OCI-LY1 (cell line): ENCODE data around the gene REXO1.

ENCODE experiments used
- H2AFZ ChIP-seq: fragments of 200-600 bp; sonication (generic), shearing (Covaris generic); 2 replicates; pipeline ENCODE4 v1.6.0; 2014; ENCODE audit warnings: antibody characterized with exemption, mild to moderate bottlenecking, low read length
- H3F3A ChIP-seq: fragments of 200-600 bp; sonication (generic), shearing (Covaris generic); 2 replicates; pipeline ENCODE4 v1.6.0; 2014; ENCODE audit warnings: mild to moderate bottlenecking, antibody characterized with exemption, low read length, moderate library complexity; ENCODE audit not compliant: insufficient read depth
- H3K27ac ChIP-seq: fragments of 200-600 bp; sonication (generic); 2 replicates; pipeline ENCODE4 v1.5.1; 2014; ENCODE audit warnings: low read length, mixed run types, mild to moderate bottlenecking, low read depth; ENCODE audit not compliant: poor library complexity, severe bottlenecking
- H3K27me3 ChIP-seq: fragments of 200-600 bp; sonication (generic); 2 replicates; pipeline ENCODE4 v1.6.0; 2014; ENCODE audit warnings: antibody characterized with exemption, mild to moderate bottlenecking, low read length, moderate library complexity; ENCODE audit not compliant: insufficient read depth
- H3K36me3 ChIP-seq: fragments of 200-600 bp; sonication (generic); 2 replicates; pipeline ENCODE4 v1.6.1; 2014; ENCODE audit warnings: mild to moderate bottlenecking, antibody characterized with exemption, low read length, moderate library complexity, mixed read lengths; ENCODE audit not compliant: insufficient read depth
- H3K4me1 ChIP-seq: fragments of 200-600 bp; sonication (generic); 2 replicates; pipeline ENCODE4 v1.5.1; 2014; ENCODE audit warnings: mild to moderate bottlenecking, low read length, moderate library complexity; ENCODE audit not compliant: insufficient read depth, severe bottlenecking
- H3K4me2 ChIP-seq: fragments of 200-600 bp; sonication (generic), shearing (Covaris generic); 2 replicates; pipeline ENCODE4 v1.6.1; 2014; ENCODE audit warnings: low read length
- H3K4me3 ChIP-seq: fragments of 200-600 bp; sonication (generic); 2 replicates; pipeline ENCODE4 v1.5.1; 2014; ENCODE audit warnings: low read length, low read depth, mild to moderate bottlenecking, mixed read lengths; ENCODE audit not compliant: poor library complexity, severe bottlenecking
- H3K79me2 ChIP-seq: fragments of 200-600 bp; shearing (Covaris generic); 2 replicates; pipeline ENCODE4 v1.6.1; 2016; ENCODE audit warnings: mixed run types, low read length, mixed read lengths; ENCODE audit not compliant: insufficient read depth
- H3K9ac ChIP-seq: fragments of 200-600 bp; sonication (generic), shearing (Covaris generic); 2 replicates; pipeline ENCODE4 v1.6.1; 2014; ENCODE audit warnings: mild to moderate bottlenecking, low read length, mixed read lengths
- H3K9me2 ChIP-seq: fragments of 200-600 bp; sonication (generic), shearing (Covaris generic); 2 replicates; pipeline ENCODE4 v1.6.1; 2014; ENCODE audit warnings: low read depth, mild to moderate bottlenecking, low read length, mixed read lengths
- H3K9me3 ChIP-seq: fragments of 200-600 bp; shearing (Covaris generic); 2 replicates; pipeline ENCODE4 v1.6.1; 2014; ENCODE audit warnings: low read length, mixed read lengths
- H4K20me1 ChIP-seq: fragments of 200-600 bp; sonication (generic), shearing (Covaris generic); 2 replicates; pipeline ENCODE4 v1.6.0; 2016; ENCODE audit warnings: mild to moderate bottlenecking, low read length; ENCODE audit not compliant: insufficient read depth
- CTCF ChIP-seq: fragments of 200-600 bp; sonication (generic), shearing (Covaris generic); IDR thresholded peaks from 2 replicates; pipeline ENCODE4 v1.5.1; 2017; ENCODE audit warnings: mild to moderate bottlenecking, antibody characterized with exemption, low read length, moderate library complexity, mixed read lengths
- EZH2 ChIP-seq: fragments of 200-600 bp; sonication (generic), shearing (Covaris generic); IDR thresholded peaks from 2 replicates; pipeline ENCODE4 v1.8.0; 2017; ENCODE audit warnings: borderline replicate concordance, mixed run types, mild to moderate bottlenecking, antibody characterized with exemption, low read length, moderate library complexity, mixed read lengths

The REXO1 gene

GRCh38 chr19:1873524-1874473 lies 25.5 kb upstream of the REXO1 start:
- TF ChIP-seq CTCF (no peak), EZH2 (no peak)
- Histone ChIP-seq H3K4me2 (peak overlapping the region; percentile 74), H3F3A (no peaks in the 10 kb centered on the region), H3K27me3 (no peaks in the 10 kb centered on the region), H3K27ac (peak overlapping the region; percentile 34), H3K4me3 (peak overlapping the region; percentile 71), H4K20me1 (no peaks in the 10 kb centered on the region), H3K9ac (peak overlapping the region; percentile 75), H2AFZ (no peak overlapping the region), H3K36me3 (peaks cover 21% of the 10 kb centered on the region; the same call in 1 of the 2 replicates), H3K9me3 (no peaks in the 10 kb centered on the region), H3K9me2 (no peaks in the 10 kb centered on the region), H3K4me1 (peaks cover 29% of the 10 kb centered on the region), H3K79me2 (peaks cover 29% of the 10 kb centered on the region)

DNA sequence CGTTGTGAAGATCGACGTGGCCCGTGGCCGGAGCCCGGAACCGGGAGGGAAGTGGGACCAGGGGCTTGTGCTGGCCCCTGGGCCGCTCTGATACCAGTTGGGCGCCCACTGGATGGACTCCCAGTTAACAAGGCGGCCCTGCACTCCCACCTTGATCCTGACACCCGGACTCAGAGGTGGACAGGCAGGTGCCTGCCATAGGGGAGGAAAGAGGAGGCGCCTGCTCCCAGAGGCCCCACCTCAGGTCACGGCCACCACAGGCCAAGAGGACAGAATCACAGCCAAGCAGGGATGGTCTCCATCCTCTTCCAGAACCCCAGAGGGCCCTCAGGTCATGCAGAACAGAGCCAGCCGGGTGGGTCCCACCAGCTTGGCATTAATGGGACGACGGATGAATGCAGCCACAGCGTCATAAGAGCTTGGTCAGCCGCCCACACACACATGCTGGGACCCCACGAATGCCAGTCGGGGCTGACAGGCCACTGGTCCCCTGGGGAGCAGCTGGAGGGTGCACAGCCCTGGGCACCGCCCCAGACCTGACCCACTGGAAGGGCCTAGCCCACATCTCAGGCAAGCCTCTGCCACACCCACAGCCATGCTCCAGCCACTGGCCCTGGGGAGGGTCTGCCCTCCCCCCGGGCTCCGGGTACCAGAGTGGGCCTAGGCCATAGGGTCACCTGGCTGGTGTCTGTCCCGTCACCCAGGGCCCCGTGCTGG lies 24.7 kb upstream of the REXO1 start:
- Histone ChIP-seq H2AFZ (no peak overlapping the region), H3K79me2 (peaks cover 29% of the 10 kb centered on the region), H4K20me1 (no peaks in the 10 kb centered on the region), H3K27ac (no peak overlapping the region), H3K36me3 (peaks cover 21% of the 10 kb centered on the region; the same call in 1 of the 2 replicates), H3K4me1 (peaks cover 29% of the 10 kb centered on the region), H3K9me2 (no peaks in the 10 kb centered on the region), H3K4me3 (no peak overlapping the region), H3K9me3 (no peaks in the 10 kb centered on the region), H3F3A (no peaks in the 10 kb centered on the region), H3K9ac (no peak overlapping the region), H3K4me2 (no peak overlapping the region), H3K27me3 (no peaks in the 10 kb centered on the region)
- no peak for TF ChIP-seq EZH2
- no peak for TF ChIP-seq CTCF

DNA sequence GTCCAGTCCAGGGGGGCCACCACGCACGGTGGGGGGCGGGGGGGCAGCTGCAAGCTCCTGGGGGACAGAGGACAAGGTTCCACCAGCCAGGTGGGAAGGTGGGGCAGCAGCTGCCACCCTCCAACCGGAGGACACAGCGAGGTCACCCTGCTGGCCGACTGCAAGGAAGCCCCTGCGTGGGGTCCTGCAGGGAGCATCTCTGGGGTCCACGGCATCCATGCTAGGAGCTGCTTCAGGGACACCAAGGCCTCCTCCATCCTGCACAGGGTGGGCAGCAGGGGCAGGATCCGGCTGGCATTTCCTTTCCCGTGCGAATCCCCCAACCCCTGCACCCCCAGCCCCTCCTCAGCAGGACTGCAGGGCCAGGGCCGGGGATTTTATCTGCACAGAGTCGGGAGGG lies 23.3 kb upstream of the REXO1 start:
- Histone ChIP-seq H3K9me3 (no peaks in the 10 kb centered on the region), H3K36me3 (peaks cover 21% of the 10 kb centered on the region; the same call in 1 of the 2 replicates), H3K4me2 (no peak overlapping the region), H2AFZ (no peak overlapping the region), H3K9me2 (no peaks in the 10 kb centered on the region), H3K9ac (no peak overlapping the region), H3K27me3 (no peaks in the 10 kb centered on the region), H3F3A (no peaks in the 10 kb centered on the region), H3K27ac (no peak overlapping the region), H4K20me1 (no peaks in the 10 kb centered on the region), H3K4me3 (no peak overlapping the region), H3K4me1 (peaks cover 27% of the 10 kb centered on the region), H3K79me2 (peaks cover 29% of the 10 kb centered on the region)
- TF ChIP-seq EZH2 (no peak), CTCF (no peak)
